HG03139 (cell line): ENCODE measurements around the gene BOLA2B.

Experiments
- ATAC-seq: cut with Tn5 transposase; IDR thresholded peaks from one replicate; pipeline ENCODE4 v1.9.1; 2021; ENCODE audit not compliant: unreplicated experiment

Gene BOLA2B

GRCh38 chr16:30145657-30146056 is 47.8 kb downstream of the BOLA2B start:
- ATAC-seq = no peak

DNA sequence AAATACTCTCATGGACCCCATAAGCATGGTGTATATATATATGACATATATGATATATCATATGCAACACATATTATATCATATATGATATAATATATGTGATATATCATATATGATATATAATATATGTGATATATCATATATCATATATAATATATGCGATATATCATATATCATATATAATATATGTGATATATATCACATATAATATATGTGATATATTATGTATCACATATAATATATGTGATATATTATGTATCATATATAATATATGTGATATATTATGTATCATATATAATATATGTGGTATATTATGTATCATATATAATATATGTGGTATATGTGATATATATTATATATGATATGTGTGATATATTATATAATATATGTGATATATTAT is 48.5 kb downstream of the BOLA2B start:
- no peak for ATAC-seq

- ATAC-seq = no peak
Measured at GRCh38 chr16:30144017-30144416, 49.4 kb downstream of the BOLA2B start.

GRCh38 chr16:30143347-30143702 is 50.1 kb downstream of the BOLA2B start:
- no peak for ATAC-seq
